Esophagus muscularis mucosa (tissue), 3 donors: ENCODE data around the gene SEMA6D.

Source experiments
- CTCF ChIP-seq, 3 experiments: fragments of 200-600 bp in 2 of 3; fragments of 450-650 bp in 1 of 3; sonication (generic) in 2 of 3; IDR thresholded peaks; one replicate each; pipeline ENCODE4 v1.5.1; 2017 to 2019; ENCODE audit warnings: antibody characterized with exemption in 3 of 3, mild to moderate bottlenecking in 2 of 3, moderate library complexity in 1 of 3
- POLR2A ChIP-seq: fragments of 450-650 bp; IDR thresholded peaks from one replicate; pipeline ENCODE4 v1.6.1; 2017; ENCODE audit warnings: antibody characterized with exemption, moderate library complexity, mild to moderate bottlenecking, low read depth
- POLR2AphosphoS5 ChIP-seq, 2 donors: sonication (generic); formaldehyde crosslinking; IDR thresholded peaks; one replicate each; pipeline ENCODE4 v1.6.1; 2017; ENCODE audit warnings: antibody characterized with exemption in 2 of 2

GRCh38 chr15:47724346-47724745 is 7.0 kb downstream of the SEMA6D start:
- TF ChIP-seq POLR2AphosphoS5 (IDR thresholded peaks at IDR 0.05): no peak
- TF ChIP-seq CTCF (IDR thresholded peaks at IDR 0.05): no peak
- no peak for TF ChIP-seq POLR2A
